ENCODE data around the gene SPNS2. TPM values are rescaled to one million over a fixed set of nuclear protein-coding genes. Genes with fewer than 3 reads are reported as not detected.

SPNS2 gene
- total RNA-seq, 1 donor from 2014 or later: 73.0 TPM

- no peak for DNase-seq
- Mint-ChIP-seq H3K27ac (ENCODE audit: unreplicated experiment) (no peak overlapping the region), H3K4me1 (ENCODE audit: low read depth, unreplicated experiment) (peaks cover 10% of the 10 kb centered on the region), H3K36me3 (ENCODE audit: unreplicated experiment) (no peaks in the 10 kb centered on the region), H3K9me3 (ENCODE audit: unreplicated experiment) (peaks cover 2% of the 10 kb centered on the region), H3K4me3 (ENCODE audit: unreplicated experiment) (no peak overlapping the region), H3K27me3 (ENCODE audit: unreplicated experiment) (peaks cover 3% of the 10 kb centered on the region)
- no peak for TF ChIP-seq CTCF (IDR thresholded peaks at IDR 0.05; ENCODE audit: partially characterized antibody, unreplicated experiment)
Observed at GRCh38 chr17:4472286-4472685, 26.4 kb upstream of the SPNS2 start.

DNA sequence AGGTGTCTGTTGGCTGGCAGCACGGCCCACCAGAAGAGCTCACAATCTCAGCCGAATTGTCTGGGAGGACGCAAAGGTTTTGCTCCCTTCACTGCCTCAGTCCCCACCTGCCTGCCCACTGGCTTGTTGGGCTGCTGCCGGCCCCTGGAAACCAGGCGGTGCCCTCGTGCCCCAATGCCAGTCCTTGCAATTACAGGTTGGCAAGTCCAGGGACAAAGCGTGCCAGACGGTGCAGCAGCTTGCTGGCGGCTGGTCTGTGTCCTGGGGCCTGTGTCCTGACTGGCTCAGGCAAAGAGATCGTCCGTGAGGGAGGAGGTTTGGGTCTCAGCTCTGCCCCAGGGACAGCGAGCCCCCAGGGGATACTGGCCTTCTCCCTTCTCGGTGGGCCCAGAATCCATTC is 24.6 kb upstream of the SPNS2 start:
- TF ChIP-seq CTCF (IDR thresholded peaks at IDR 0.05; ENCODE audit: partially characterized antibody, unreplicated experiment): no peak
- H3K27me3 Mint-ChIP-seq (ENCODE audit: unreplicated experiment): peaks cover 4% of the 10 kb centered on the region
- H3K4me3 Mint-ChIP-seq (ENCODE audit: unreplicated experiment): no peak overlapping the region
- no peaks in the 10 kb centered on the region for H3K36me3 Mint-ChIP-seq (ENCODE audit: unreplicated experiment)
- H3K9me3 Mint-ChIP-seq (ENCODE audit: unreplicated experiment): peaks cover 2% of the 10 kb centered on the region
- no peak overlapping the region for H3K27ac Mint-ChIP-seq (ENCODE audit: unreplicated experiment)
- no peak for DNase-seq
- peaks cover 9% of the 10 kb centered on the region for H3K4me1 Mint-ChIP-seq (ENCODE audit: low read depth, unreplicated experiment)

- Mint-ChIP-seq H3K36me3 (ENCODE audit: unreplicated experiment) (no peaks in the 10 kb centered on the region), H3K9me3 (ENCODE audit: unreplicated experiment) (peaks cover 2% of the 10 kb centered on the region), H3K27ac (ENCODE audit: unreplicated experiment) (no peak overlapping the region), H3K27me3 (ENCODE audit: unreplicated experiment) (peaks cover 4% of the 10 kb centered on the region), H3K4me3 (ENCODE audit: unreplicated experiment) (no peak overlapping the region), H3K4me1 (ENCODE audit: low read depth, unreplicated experiment) (peaks cover 9% of the 10 kb centered on the region)
- TF ChIP-seq CTCF (IDR thresholded peaks at IDR 0.05; ENCODE audit: partially characterized antibody, unreplicated experiment): no peak
- DNase-seq: no peak
Observed at GRCh38 chr17:4475001-4475400, 23.7 kb upstream of the SPNS2 start.

GRCh38 chr17:4475463-4475862 is 23.2 kb upstream of the SPNS2 start:
- peaks cover 9% of the 10 kb centered on the region for H3K4me1 Mint-ChIP-seq (ENCODE audit: low read depth, unreplicated experiment)
- peaks cover 2% of the 10 kb centered on the region for H3K9me3 Mint-ChIP-seq (ENCODE audit: unreplicated experiment)
- no peak for DNase-seq
- H3K4me3 Mint-ChIP-seq (ENCODE audit: unreplicated experiment): no peak overlapping the region
- TF ChIP-seq CTCF (IDR thresholded peaks at IDR 0.05; ENCODE audit: partially characterized antibody, unreplicated experiment): no peak
- peaks cover 4% of the 10 kb centered on the region for H3K27me3 Mint-ChIP-seq (ENCODE audit: unreplicated experiment)
- H3K36me3 Mint-ChIP-seq (ENCODE audit: unreplicated experiment): no peaks in the 10 kb centered on the region
- H3K27ac Mint-ChIP-seq (ENCODE audit: unreplicated experiment): no peak overlapping the region

- Mint-ChIP-seq H3K27me3 (ENCODE audit: unreplicated experiment) (peaks cover 6% of the 10 kb centered on the region), H3K4me3 (ENCODE audit: unreplicated experiment) (no peak overlapping the region), H3K36me3 (ENCODE audit: unreplicated experiment) (no peaks in the 10 kb centered on the region), H3K27ac (ENCODE audit: unreplicated experiment) (no peak overlapping the region), H3K9me3 (ENCODE audit: unreplicated experiment) (peaks cover 2% of the 10 kb centered on the region), H3K4me1 (ENCODE audit: low read depth, unreplicated experiment) (peaks cover 12% of the 10 kb centered on the region)
- no peak for TF ChIP-seq CTCF (IDR thresholded peaks at IDR 0.05; ENCODE audit: partially characterized antibody, unreplicated experiment)
- no peak for DNase-seq
Observed at GRCh38 chr17:4476017-4476416, 22.7 kb upstream of the SPNS2 start.

Data from glutamatergic neuron (in vitro differentiated cells).